Fibroblast of lung (primary cell): ENCODE measurements around the gene SLC6A9.

Source experiments
- CTCF ChIP-seq, 2 donors: IDR thresholded peaks in 1 of 2; conservative IDR thresholded peaks in 1 of 2; 1 replicate in 1 of 2; 2 replicates in 1 of 2; pipeline ENCODE4 v1.5.1; 2011 to 2012; ENCODE audit warnings: low read length in 2 of 2, control low read depth in 1 of 2, inconsistent platforms in 1 of 2, low read depth in 1 of 2, mild to moderate bottlenecking in 1 of 2
- EZH2 ChIP-seq: IDR thresholded peaks from 2 replicates; pipeline ENCODE4 v1.5.1; 2012; ENCODE audit warnings: low read length, control low read depth, mild to moderate bottlenecking; ENCODE audit errors: missing control alignments

- TF ChIP-seq CTCF (conservative IDR thresholded peaks at IDR 0.05 in 1 of 2, IDR thresholded peaks at IDR 0.05 in 1 of 2; ENCODE audit: low read depth in 1 of 2, low read length in 2 of 2), result no peak
- no peak for TF ChIP-seq EZH2
Measured at GRCh38 chr1:43993206-43993914, 37.9 kb downstream of the SLC6A9 start.
